Adrenal gland (tissue), 5 donors: ENCODE measurements around the gene OR10A4.

Experiments
- CTCF ChIP-seq, 6 experiments: fragments of 450-650 bp in 4 of 6; fragments of 200-600 bp in 2 of 6; sonication (generic) in 1 of 6; IDR thresholded peaks; 1 replicate in 5 of 6; 2 replicates in 1 of 6; pipeline versions ENCODE4 v1.5.1 to v1.8.0; 2016 to 2021; ENCODE audit warnings: antibody characterized with exemption in 6 of 6, mild to moderate bottlenecking in 2 of 6, moderate library complexity in 1 of 6
- POLR2A ChIP-seq, 2 donors: fragments of 450-650 bp; IDR thresholded peaks; one replicate each; pipeline ENCODE4 v1.6.1; 2017; ENCODE audit warnings: antibody characterized with exemption in 2 of 2, mild to moderate bottlenecking in 2 of 2, moderate library complexity in 1 of 2
- donor health status: DM: no; HTN: no; CAD: no.

GRCh38 chr11:6925007-6925577 is 48.7 kb downstream of the OR10A4 start:
- no peak for TF ChIP-seq CTCF (IDR thresholded peaks at IDR 0.05)
- no peak for TF ChIP-seq POLR2A (IDR thresholded peaks at IDR 0.05)
